ENCODE results near the gene NDUFAF8. TPM values are rescaled to one million over a fixed set of nuclear protein-coding genes. Genes with fewer than 3 reads are reported as not detected.

Gene NDUFAF8
- total RNA-seq, 1 donor from 2014 or later: 31.6 TPM

DNA sequence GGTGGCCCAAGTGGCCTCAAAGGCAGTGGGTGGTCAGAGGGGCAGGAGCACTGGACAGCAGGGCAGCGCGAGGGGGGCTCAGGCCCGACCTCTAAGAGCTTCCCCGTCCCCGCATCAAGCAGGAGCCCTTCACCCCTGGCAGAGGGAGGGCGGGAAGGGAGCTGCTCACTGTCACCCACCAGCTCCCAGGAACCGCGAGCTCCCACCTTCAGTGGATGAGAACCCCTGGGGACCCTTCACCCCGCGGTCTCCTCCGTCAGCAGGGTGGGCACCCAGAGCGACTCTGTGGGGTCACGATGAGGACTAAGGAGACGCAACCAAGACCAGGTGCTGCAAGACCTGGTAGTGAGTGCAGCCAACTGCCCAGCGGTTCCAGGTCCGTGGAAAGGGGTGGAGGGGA, 30.0 kb upstream of the NDUFAF8 start:
- no peak overlapping the region for H3K4me3 ChIP-seq (ENCODE audit: low read depth, low read length)
- no peaks in the 10 kb centered on the region for H3K27me3 ChIP-seq (ENCODE audit: control insufficient read depth, insufficient read depth, low read length)
- TF ChIP-seq CTCF (IDR thresholded peaks at IDR 0.05; ENCODE audit: insufficient read depth, low read length, severe bottlenecking): no peak
- FAIRE-seq (no peak), DNase-seq (ENCODE audit: low read depth) (no peak)
- H3K36me3 ChIP-seq (ENCODE audit: control insufficient read depth, insufficient read depth, low read length): peaks cover 1% of the 10 kb centered on the region

DNA sequence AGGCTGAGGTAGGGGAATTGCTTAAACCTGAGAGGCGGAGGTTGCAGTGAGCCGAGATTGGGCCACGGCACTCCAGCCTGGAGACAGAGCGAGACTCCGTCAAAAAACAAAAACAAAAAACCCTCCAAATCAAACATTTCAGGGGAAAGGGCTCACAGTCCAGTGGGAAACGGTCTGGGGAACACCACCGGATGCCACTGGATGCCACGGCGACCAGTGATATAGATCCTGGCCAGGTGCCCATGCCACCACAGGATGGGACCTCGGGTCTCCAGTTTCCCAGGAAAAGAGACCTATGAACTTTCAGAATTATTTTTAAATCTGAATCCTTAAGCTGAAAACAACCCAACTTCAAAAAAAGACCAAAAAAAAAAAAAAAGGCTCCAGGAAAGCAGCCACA, 28.7 kb upstream of the NDUFAF8 start:
- Histone ChIP-seq H3K27me3 (ENCODE audit: control insufficient read depth, insufficient read depth, low read length) (no peaks in the 10 kb centered on the region), H3K4me3 (ENCODE audit: low read depth, low read length) (no peak overlapping the region), H3K36me3 (ENCODE audit: control insufficient read depth, insufficient read depth, low read length) (peaks cover 1% of the 10 kb centered on the region)
- FAIRE-seq: no peak
- DNase-seq (ENCODE audit: low read depth): no peak
- TF ChIP-seq CTCF (IDR thresholded peaks at IDR 0.05; ENCODE audit: insufficient read depth, low read length, severe bottlenecking): no peak

GRCh38 chr17:81210868-81211267, 28.2 kb upstream of the NDUFAF8 start:
- no peak for TF ChIP-seq CTCF (IDR thresholded peaks at IDR 0.05; ENCODE audit: insufficient read depth, low read length, severe bottlenecking)
- H3K36me3 ChIP-seq (ENCODE audit: control insufficient read depth, insufficient read depth, low read length): peaks cover 1% of the 10 kb centered on the region
- DNase-seq (ENCODE audit: low read depth): no peak
- FAIRE-seq: no peak
- H3K27me3 ChIP-seq (ENCODE audit: control insufficient read depth, insufficient read depth, low read length): no peaks in the 10 kb centered on the region
- no peak overlapping the region for H3K4me3 ChIP-seq (ENCODE audit: low read depth, low read length)

DNA sequence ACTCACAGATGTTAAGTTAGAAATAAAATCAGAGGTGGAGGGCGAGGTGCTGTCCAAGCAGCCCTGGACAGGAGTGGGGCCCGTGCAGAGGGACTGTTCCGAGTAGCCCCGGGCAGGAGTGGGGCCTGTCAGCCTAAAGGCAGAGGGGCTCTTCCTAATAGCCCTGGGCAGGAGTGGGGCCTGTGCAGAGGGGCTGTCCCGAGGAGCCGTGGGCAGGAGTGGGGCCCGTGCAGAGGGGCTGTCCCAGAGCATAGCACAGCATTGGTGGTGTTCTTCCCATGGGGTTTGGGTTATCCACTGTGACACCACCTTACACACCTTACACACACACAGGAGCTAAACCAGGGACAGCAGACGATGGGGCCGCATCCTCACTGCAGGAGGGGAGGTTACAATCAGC, 26.8 kb upstream of the NDUFAF8 start:
- FAIRE-seq (no peak), DNase-seq (ENCODE audit: low read depth) (no peak)
- H3K4me3 ChIP-seq (ENCODE audit: low read depth, low read length): no peak overlapping the region
- H3K27me3 ChIP-seq (ENCODE audit: control insufficient read depth, insufficient read depth, low read length): no peaks in the 10 kb centered on the region
- no peak for TF ChIP-seq CTCF (IDR thresholded peaks at IDR 0.05; ENCODE audit: insufficient read depth, low read length, severe bottlenecking)
- peaks cover 2% of the 10 kb centered on the region for H3K36me3 ChIP-seq (ENCODE audit: control insufficient read depth, insufficient read depth, low read length)

DNA sequence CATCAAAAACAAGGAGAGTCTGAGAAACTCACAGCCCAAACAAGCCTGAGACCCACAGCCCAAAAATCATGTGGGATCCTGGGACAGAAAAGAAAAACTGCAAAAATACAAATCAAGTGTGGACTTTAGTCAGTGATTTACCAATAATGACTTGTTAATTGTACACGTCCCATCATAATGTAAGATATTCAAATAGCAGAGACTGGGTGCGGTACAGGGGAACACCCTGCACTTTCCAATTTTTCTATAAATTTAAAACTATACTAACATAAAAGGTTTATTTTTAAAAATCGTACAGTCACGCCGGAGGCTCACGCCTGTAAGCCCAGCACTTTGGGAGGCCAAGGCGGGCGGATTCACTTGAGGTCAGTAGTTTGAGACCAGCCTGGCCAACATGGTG, 25.1 kb upstream of the NDUFAF8 start:
- TF ChIP-seq CTCF (IDR thresholded peaks at IDR 0.05; ENCODE audit: insufficient read depth, low read length, severe bottlenecking): no peak
- FAIRE-seq (no peak), DNase-seq (ENCODE audit: low read depth) (no peak)
- Histone ChIP-seq H3K27me3 (ENCODE audit: control insufficient read depth, insufficient read depth, low read length) (no peaks in the 10 kb centered on the region), H3K4me3 (ENCODE audit: low read depth, low read length) (no peak overlapping the region), H3K36me3 (ENCODE audit: control insufficient read depth, insufficient read depth, low read length) (peaks cover 2% of the 10 kb centered on the region)

DNA sequence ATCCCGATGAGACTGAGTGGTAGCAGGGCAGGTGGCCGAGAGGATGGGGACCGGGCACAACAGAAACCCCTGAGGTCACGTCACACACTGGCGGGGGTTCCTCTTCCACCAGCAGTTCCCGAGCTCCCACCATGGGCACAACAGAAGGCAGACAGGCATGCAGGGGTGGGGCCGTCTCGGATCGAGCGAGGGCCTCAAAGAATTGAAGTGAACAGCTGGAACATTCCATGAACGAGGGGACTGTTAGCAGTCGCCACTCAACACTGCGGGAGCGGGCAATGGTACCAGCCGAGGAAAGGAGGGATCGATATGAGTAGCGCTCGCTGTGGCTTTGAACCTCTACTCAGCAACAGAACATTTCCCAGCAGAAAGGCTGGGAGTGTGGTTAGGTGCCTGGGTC, 21.6 kb upstream of the NDUFAF8 start:
- H3K27me3 ChIP-seq (ENCODE audit: control insufficient read depth, insufficient read depth, low read length): no peaks in the 10 kb centered on the region
- no peak for FAIRE-seq
- H3K36me3 ChIP-seq (ENCODE audit: control insufficient read depth, insufficient read depth, low read length): peaks cover 2% of the 10 kb centered on the region
- no peak overlapping the region for H3K4me3 ChIP-seq (ENCODE audit: low read depth, low read length)
- no peak for DNase-seq (ENCODE audit: low read depth)
- TF ChIP-seq CTCF (IDR thresholded peaks at IDR 0.05; ENCODE audit: insufficient read depth, low read length, severe bottlenecking): no peak

Measured in bronchial epithelial cell (primary cell).